Middle frontal gyrus (tissue), 1 donor: ENCODE data around the gene SALL4.
"Not testable (repeated sequence)": the region's sequence is repeated elsewhere in the genome, so short reads cannot be mapped to it uniquely, and the experiment has no call there.

Source experiments
- DNase-seq: peaks from one replicate; pipeline ENCODE4 v3.0.0-alpha.2; 2015; ENCODE audit warnings: low spot score; ENCODE audit errors: extremely low spot score

SALL4 gene

GRCh38 chr20:51802170-51802751, at the start of gene SALL4:
SALL4 (minus strand) TSS chr20:51802521; CDS start chr20:51802408, 113 bp downstream.
- DNase-seq = no peak

DNA sequence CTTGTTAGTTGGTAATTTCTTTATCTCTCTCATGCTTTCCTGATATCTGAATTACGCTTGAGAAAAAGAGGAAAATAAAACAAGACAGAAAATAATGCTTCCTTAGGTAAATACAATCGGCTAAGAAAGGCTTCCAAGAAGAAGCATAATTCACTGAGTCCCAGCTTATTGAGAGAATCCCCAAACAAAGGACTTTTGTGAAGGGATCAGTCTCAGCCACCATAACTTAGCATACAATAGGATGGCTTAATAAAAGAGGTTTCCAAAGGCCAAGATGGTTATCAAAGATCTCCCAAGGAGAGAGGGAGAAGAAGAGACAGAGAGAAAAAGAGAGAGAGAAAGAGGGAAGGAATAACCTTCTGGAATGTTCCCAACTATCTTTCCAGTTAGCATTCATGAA, 46.0 kb upstream of the SALL4 start:
- no peak for DNase-seq

GRCh38 chr20:51840865-51841264, 38.5 kb upstream of the SALL4 start:
- DNase-seq = no peak

DNA sequence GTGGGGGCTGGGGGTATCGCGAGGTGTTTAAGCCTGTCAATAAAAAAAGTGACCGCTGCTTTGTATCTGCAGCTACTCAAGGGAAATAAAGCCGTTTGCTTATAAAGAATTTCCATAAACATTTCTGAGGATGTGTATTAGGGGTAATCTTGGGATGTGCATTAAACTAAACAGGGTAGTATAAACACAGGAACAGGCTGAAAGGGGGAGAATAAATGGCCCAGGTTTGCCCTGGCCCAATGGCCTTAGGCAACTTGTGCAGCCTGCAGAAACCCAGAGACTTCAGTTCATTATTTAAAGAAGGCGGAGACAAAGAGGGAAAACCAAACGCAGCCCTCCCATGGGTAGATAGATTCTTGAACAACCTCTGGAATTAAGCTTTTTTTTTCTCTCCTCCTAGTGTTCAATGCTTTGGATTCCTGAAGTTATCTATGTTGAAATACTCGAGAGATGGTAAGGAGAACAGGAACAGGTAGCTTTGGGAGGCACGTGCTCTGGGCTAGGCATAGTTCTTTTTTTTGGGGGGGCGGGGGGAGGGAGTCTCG, 35.6 kb upstream of the SALL4 start:
- no peak for DNase-seq

DNA sequence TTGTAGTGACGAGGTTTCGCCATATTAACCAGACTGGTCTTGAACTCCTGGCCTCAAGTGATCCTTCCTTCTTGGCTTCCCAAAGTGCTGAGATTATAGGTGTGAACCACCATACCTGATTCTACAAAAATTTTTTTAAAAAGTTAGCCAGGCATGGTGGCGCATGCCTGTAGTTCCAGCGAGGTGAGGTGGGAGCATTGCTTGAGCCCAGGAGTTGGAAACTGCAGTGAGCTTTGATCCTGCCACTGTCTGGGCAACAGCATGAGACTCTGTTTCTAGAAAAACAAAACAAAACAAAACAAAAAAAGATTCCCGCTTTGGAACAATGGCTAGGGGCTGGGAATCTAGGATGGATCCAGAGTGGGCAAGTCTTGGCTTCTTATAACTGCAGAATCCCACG, 35.1 kb upstream of the SALL4 start:
- no peak for DNase-seq

GRCh38 chr20:51833326-51833725, 31.0 kb upstream of the SALL4 start:
- no peak for DNase-seq

DNA sequence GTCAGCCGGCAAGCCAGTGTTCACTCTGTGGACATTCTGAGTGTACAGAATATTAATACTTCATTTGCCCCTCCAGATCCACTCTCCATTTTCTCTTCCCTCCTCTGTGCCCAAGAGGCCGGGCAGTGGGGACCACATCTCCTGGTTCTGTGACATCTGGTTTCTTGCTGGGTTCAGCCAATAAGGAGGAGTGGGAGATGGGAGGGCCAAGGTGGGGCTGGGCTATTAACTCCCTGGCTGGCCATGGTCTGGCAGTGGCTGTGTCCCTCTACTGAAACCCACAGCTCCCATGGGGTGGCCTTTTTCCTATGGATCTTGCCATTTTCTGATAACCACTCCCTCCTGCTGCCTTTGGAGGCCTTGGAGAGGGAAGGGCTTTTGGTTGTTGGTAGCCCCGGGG, 30.0 kb upstream of the SALL4 start:
- DNase-seq = no peak

- DNase-seq = no peak
Measured at GRCh38 chr20:51831866-51832265, 29.5 kb upstream of the SALL4 start.

- no peak for DNase-seq
Measured at GRCh38 chr20:51830538-51830937, 28.2 kb upstream of the SALL4 start.

- no peak for DNase-seq
Measured at GRCh38 chr20:51828762-51829161, 26.4 kb upstream of the SALL4 start.

DNA sequence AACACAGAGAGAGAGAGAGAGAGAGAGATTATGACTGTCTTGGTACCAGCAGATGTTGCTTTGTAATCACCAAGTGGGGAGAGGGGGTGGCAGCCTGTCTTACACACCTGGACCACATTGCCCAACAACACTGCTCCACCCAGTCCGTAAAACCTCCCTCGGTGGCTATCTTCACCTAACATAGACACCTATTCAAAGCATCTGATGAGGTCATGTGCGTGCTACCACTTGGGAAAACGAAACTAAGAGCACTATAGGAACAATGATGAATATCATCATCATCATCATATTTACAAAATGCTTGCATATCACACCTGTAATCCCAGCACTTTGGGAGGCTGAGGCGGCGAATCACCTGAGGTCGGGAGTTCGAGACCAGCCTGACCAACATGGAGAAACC, 24.1 kb upstream of the SALL4 start:
- no peak for DNase-seq

DNA sequence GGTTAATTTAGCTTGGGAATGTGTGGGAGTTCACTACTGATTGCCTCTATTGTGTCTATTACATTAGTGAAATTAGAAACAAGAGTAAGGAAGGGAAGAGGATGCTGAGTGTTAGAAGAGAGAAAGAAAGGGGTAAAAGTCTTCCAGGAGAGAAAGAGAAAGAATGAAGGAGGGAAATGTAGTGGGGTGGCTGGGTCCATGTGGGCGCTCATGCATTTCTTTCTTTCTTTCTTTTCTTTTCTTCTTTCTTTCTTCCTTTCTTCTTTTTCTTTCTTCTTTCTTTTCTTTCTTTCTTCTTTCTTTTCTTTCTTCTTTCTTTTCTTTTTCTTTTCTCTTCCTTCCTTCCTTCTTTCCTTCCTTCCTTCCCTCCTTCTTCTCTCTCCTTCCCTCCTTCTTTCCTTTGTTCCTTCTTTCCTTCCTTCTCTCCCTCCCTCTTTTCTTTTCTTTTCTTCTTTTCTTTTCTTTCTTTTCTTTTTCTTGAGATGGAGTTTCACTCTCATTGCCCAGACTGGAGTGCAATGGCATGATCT, 16.2 kb upstream of the SALL4 start:
- DNase-seq = no peak

DNA sequence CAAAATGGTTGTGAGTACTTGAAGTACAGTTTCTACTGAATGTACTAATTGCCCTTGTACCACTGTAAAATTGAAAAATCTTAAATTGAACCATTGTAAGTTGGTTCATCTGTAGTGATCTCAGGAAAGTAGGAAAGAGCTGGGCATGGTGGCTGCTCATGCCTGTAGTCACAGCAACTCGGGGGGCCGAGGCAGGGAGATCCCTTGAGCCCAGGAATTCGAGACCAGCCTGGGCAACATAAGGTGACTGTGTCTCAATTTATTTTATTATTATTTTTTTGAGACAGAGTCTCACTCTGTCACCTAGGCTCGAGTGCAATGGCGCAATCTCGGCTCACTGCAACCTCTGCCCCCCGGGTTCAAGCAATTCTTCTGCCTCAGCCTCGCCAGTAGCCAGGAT, 14.5 kb upstream of the SALL4 start:
- DNase-seq = not testable (repeated sequence)

GRCh38 chr20:51815383-51816076, 13.2 kb upstream of the SALL4 start:
- no peak for DNase-seq

DNA sequence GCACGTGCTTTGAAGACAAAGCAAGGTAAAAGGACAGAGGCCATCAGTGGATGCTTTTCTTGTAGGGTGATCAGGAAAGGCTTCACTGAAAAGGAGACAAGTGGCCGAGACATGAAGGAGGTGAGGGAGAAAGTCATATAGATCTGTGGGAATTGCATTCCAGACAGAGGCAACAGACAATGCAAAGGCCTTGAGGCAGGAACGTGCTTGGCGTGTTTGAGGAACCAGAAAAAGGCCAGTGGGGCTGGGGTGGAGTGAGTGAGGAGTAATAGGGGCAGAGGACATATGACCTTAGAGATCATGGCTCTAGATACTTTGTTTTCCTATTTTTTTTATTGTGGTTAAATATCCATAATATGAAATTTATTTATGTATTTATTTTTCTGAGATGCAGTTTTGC, 10.5 kb upstream of the SALL4 start:
- DNase-seq = no peak

GRCh38 chr20:51811514-51812128, 9.3 kb upstream of the SALL4 start:
- no peak for DNase-seq

GRCh38 chr20:51811042-51811355, 8.7 kb upstream of the SALL4 start:
- no peak for DNase-seq

DNA sequence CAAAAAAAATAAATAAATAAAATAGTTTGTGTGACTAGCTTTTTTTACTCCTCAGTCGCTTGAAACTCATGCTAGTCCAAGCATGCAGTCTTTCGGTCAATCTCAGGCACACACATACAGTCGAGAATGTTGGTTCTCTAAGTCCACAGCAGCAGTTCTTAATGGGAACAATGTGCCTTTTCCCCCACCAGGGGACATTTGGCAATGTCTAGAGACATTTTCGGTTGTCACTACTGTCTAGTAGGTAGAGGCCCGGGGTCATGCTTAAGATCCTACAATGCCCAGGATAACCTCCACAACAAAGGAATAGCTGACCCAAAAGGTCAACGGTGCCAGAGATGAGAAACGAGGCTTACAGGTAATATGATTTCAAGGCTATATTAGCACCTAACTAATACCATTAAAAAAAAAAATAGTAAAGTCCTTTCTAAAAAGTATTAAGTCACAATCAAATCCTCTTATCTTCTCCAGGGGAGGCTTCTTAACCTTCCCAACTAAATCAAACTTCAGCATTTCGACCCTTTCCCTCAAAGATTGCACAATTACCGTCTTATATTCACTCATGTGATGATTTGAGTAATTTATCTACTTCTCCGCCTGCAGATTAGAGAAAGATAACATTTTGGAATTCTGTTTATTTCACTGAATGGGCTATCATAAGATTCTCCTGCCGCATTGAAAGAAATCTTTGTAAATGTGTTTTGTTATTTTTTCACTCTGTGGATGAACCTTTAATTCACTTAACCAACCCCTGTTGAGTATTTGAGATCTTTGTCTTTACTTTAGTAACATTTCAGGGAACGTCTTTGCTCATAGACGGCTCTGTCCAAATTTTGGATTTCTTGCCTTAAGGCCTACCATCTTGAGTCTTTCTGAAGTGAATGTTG, 8.1 kb upstream of the SALL4 start:
- DNase-seq = no peak

GRCh38 chr20:51807720-51808250, 5.5 kb upstream of the SALL4 start:
- no peak for DNase-seq

DNA sequence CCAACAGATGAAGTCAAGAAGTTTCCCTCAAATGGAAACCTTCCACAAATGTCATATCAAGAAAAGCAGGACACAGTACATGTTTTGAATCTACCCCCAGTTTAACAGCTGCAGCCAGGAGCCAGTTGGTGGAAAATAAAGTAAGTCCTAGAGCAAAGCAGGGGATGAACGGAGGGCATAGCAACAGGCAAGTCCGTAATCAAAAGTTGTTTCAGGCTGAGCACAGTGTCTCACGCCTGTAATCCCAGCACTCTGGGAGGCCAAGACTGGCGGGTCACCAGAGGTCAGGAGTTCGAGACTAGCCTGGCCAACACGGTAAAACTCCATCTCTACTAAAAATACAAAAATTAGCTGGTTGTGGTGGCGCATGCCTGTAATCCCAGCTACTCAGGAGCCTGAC, 2.4 kb upstream of the SALL4 start:
- DNase-seq = no peak

- DNase-seq = no peak
Measured at GRCh38 chr20:51803148-51803854, 980 bp upstream of the SALL4 start.
